Ishikawa (cell line): ENCODE results near the gene SLAMF8.

ENCODE experiments used
- CEBPB ChIP-seq: IDR thresholded peaks from 2 replicates; pipeline ENCODE4 v1.6.1; 2012
- CREB1 ChIP-seq: IDR thresholded peaks from 2 replicates; pipeline ENCODE4 v1.6.1; 2012; ENCODE audit warnings: low read depth
- EGR1 ChIP-seq: IDR thresholded peaks from 2 replicates; pipeline ENCODE4 v1.6.1; 2012
- EP300 ChIP-seq: IDR thresholded peaks from 2 replicates; pipeline ENCODE4 v1.6.1; 2012; ENCODE audit warnings: borderline replicate concordance
- FOXM1 ChIP-seq: IDR thresholded peaks from 2 replicates; pipeline ENCODE4 v1.6.1; 2012; ENCODE audit warnings: low read depth, borderline replicate concordance
- MAX ChIP-seq: IDR thresholded peaks from 2 replicates; pipeline ENCODE4 v1.6.1; 2012
- NFIC ChIP-seq: IDR thresholded peaks from 2 replicates; pipeline ENCODE4 v1.6.1; 2012
- RAD21 ChIP-seq: IDR thresholded peaks from 2 replicates; pipeline ENCODE4 v1.6.1; 2012; ENCODE audit warnings: low read depth
- REST ChIP-seq: IDR thresholded peaks from 2 replicates; pipeline ENCODE4 v1.6.1; 2012; ENCODE audit warnings: low read depth, mild to moderate bottlenecking
- TAF1 ChIP-seq: IDR thresholded peaks from 2 replicates; pipeline ENCODE4 v1.6.1; 2012; ENCODE audit warnings: low read depth, mild to moderate bottlenecking
- TCF12 ChIP-seq: IDR thresholded peaks from 2 replicates; pipeline ENCODE4 v1.6.1; 2012; ENCODE audit warnings: low read depth
- TEAD4 ChIP-seq: IDR thresholded peaks from 2 replicates; pipeline ENCODE4 v1.6.1; 2012
- USF1 ChIP-seq: IDR thresholded peaks from 2 replicates; pipeline ENCODE4 v1.6.1; 2012
- YY1 ChIP-seq: IDR thresholded peaks from 2 replicates; pipeline ENCODE4 v1.6.1; 2012; ENCODE audit warnings: low read depth
- ZBTB7A ChIP-seq: IDR thresholded peaks from 2 replicates; pipeline ENCODE4 v1.6.1; 2012; ENCODE audit warnings: low read depth

Gene SLAMF8

GRCh38 chr1:159826441-159827101 lies at the start of gene SLAMF8:
Gene SLAMF8, plus strand, starts transcription at chr1:159826873. Its CDS starts 26 bp downstream, at chr1:159826899.
- no peak for TF ChIP-seq CREB1
- no peak for TF ChIP-seq FOXM1
- TF ChIP-seq REST: no peak
- no peak for TF ChIP-seq YY1
- TF ChIP-seq EGR1: no peak
- no peak for TF ChIP-seq ZBTB7A
- no peak for TF ChIP-seq TEAD4
- no peak for TF ChIP-seq MAX

- TF ChIP-seq CEBPB (no peak), YY1 (no peak), USF1 (no peak), ZBTB7A (no peak), FOXM1 (no peak), MAX (no peak), NFIC (no peak), TEAD4 (no peak)
These were observed 48.4 kb upstream of the SLAMF8 start for GRCh38 chr1:159778266-159778665.

- no peak for TF ChIP-seq TCF12
- TF ChIP-seq EGR1: no peak
- no peak for TF ChIP-seq EP300
- TF ChIP-seq TAF1: no peak
- no peak for TF ChIP-seq MAX
- TF ChIP-seq FOXM1: no peak
- TF ChIP-seq CEBPB: no peak
- TF ChIP-seq CREB1: no peak
These were observed 47.2 kb upstream of the SLAMF8 start for GRCh38 chr1:159779403-159779851.

- TF ChIP-seq EP300 (peak; percentile 12; the same call in 1 of the 2 replicates), REST (no peak), TCF12 (peak; percentile 44; the same call in 1 of the 2 replicates), RAD21 (peak; percentile 86), YY1 (0 out of 2 replicates have a peak, but pooled peaks have one; percentile 25), CREB1 (0 out of 2 replicates have a peak, but pooled peaks have one; percentile 37), TAF1 (peak; percentile 53), ZBTB7A (peak; percentile 68; the same call in 1 of the 2 replicates), TEAD4 (peak; percentile 34; the same call in 1 of the 2 replicates), FOXM1 (no peak), EGR1 (peak; percentile 97), CEBPB (peak; percentile 76), NFIC (peak; percentile 9; the same call in 1 of the 2 replicates), MAX (peak; percentile 99), USF1 (peak; percentile 96)
These were observed 45.8 kb upstream of the SLAMF8 start, which contains the start of gene DUSP23 for GRCh38 chr1:159780583-159781582. Gene DUSP23, plus strand, starts transcription at chr1:159780962. Its CDS starts 139 bp downstream, at chr1:159781101.

- no peak for TF ChIP-seq TCF12
- TF ChIP-seq CEBPB: no peak
- no peak for TF ChIP-seq MAX
These were observed 44.7 kb upstream of the SLAMF8 start for GRCh38 chr1:159781992-159782391.
